Measurements from ENCODE around the gene HORMAD2.
"Not testable (repeated sequence)": the region's sequence is repeated elsewhere in the genome, so short reads cannot be mapped to it uniquely, and the experiment has no call there.

Gene HORMAD2

DNA sequence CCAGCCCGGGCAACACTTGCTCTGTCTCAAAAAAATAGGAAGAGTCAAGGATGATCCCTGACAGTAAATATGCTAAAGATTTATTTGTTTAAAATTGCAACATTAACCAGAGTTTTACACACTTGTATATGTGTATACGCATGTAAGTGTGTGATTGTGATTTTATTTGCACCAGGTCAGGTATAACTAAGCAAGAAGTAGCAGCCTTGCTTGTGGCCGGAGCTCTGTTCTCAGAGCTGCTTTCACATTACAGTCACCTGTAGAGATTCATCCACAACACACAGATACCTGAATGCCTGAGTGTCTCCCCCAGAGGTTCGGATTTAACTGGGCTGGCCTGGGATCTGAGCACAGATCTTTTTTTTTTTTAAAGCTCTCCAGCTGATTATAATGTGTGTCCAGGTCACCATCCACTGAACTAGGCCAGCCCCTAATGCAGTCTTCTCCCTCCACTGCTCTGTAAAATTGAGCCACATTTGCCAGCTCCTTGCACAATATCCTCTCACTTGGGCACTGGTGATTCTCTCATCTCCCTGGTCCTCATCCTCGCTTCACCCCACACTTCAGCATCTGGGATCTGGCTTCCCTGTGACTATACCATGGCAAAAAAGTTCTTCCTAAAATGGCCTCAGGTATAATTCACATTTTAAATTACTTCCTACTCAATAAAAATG lies 118.0 kb downstream of the HORMAD2 start:
- in situ Hi-C loops (cut with MboI; ENCODE audit: low pct_unique_long_range_greater_than_20kb, low sequenced_read_pairs): no loop called here
- DNase-seq: no peak

DNA sequence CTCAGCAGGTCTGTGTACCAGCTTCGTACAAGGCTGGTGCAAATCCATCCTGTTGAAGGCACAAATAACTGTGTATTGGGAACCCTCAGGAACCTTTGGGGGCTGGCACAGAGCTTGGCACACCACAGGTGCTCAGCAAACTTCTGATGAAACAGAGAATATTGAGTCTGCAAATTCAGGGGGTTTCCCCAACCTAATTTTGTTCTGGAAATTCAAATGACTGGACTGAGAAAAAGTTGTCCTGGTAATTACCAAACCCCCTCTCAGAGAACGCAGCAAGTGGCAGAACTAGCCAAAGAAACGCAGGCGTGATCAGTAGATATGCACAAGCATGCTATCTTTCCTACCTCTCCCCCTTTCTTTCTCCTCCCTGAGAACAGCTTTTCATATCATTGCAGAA lies 118.7 kb downstream of the HORMAD2 start:
- no peak for DNase-seq
- in situ Hi-C loops (cut with MboI; ENCODE audit: low pct_unique_long_range_greater_than_20kb, low sequenced_read_pairs): no loop called here

DNA sequence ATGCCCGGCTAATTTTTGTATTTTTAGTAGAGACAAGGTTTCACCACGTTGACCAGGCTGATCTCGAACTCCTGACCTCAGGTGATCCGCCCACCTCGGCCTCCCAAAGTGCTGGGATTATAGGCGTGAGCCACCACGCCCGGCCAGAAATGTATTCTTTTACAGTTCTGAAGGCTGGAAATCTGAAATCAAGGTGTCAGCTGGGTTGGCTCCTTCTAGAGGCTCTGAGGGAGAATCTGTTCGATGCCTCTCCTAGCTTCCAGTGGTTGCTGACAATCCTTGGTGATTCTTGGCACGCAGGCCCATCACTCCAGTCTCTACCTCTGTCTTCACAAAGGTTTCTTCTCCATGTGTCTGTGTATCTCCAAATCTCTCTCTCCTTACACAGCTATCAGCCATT lies 120.6 kb downstream of the HORMAD2 start:
- DNase-seq; in situ Hi-C loops (cut with MboI; ENCODE audit: low pct_unique_long_range_greater_than_20kb, low sequenced_read_pairs): not testable (repeated sequence)

DNA sequence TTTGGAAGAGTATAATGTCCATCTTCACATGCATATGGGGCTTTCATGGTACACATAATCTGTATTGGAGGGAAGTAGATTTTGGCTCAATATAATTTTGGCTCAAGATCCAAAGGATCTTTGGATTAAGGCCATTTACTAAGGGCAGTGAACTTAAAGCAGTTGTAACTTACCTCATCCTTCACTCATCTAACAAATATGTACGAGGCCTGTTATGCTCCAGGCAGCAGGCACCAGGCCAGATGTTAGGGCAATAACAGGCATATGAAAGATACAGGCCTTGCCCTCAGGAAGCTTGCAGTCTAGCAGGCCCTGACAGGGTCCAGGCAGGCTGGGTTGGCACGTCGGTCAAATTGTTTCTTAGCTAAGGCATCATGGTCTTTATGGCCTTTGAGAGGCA lies 121.7 kb downstream of the HORMAD2 start:
- DNase-seq: no peak
- in situ Hi-C loops (cut with MboI; ENCODE audit: low pct_unique_long_range_greater_than_20kb, low sequenced_read_pairs): no loop called here

DNA sequence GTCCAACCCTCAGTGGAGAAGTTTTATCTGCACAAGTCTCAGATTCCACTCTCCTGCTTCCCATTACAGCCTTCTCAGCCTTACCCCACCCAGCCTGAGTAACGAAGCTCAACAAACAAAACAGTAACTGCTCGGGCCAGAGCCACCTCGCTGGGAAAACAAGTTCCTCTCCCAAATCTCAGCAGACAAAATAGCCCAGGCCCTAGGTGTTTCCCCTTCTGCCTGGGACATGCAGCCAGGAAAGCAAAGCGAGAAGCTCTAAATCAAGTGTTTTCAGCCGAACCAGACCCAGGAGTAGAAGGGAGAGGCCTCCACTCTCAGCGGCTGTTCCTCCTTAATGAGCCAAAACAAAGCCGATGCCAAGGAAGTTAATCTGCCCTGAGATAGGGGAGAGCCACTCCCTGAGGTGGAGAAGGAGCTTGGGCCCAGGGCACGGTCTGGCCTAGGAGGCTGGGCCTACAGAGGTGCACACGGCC lies 122.3 kb downstream of the HORMAD2 start:
- in situ Hi-C loops (cut with MboI; ENCODE audit: low pct_unique_long_range_greater_than_20kb, low sequenced_read_pairs): no loop called here
- no peak for DNase-seq

DNA sequence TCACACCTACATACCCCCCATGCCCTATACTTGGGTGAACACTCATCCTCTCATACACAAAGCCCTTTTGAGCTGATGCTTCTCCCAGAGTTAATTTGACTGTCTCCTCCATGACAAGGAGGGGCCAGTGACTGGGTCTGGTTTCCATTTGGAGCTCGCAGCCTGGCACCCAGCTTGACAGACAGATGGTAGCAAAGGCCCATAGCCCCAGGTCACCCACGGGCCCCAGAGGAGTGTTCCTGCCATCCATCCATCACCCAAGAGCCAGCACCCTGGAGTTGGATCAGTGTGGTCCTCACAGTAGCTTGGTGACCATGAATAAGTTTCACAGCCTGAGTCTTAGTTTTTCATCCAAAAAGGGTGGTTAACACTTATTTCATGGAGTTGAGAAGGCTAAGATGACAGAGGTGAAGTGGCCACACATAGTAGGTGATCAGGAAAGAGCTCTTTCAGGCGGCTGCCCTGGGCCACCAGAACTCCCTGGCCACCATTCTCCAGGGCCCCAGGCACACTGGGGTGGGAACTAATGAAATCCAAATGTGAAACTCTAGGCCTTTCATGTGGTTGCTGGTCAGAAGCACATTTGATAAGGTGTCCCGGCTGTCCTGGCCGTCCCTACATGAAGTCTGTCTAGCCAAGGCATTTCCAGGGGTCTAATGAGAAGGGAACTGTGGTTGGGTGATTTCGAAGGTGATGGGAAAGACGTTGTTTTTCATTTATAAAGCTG lies 123.9 kb downstream of the HORMAD2 start:
- in situ Hi-C loops (cut with MboI; ENCODE audit: low pct_unique_long_range_greater_than_20kb, low sequenced_read_pairs): no loop called here

DNA sequence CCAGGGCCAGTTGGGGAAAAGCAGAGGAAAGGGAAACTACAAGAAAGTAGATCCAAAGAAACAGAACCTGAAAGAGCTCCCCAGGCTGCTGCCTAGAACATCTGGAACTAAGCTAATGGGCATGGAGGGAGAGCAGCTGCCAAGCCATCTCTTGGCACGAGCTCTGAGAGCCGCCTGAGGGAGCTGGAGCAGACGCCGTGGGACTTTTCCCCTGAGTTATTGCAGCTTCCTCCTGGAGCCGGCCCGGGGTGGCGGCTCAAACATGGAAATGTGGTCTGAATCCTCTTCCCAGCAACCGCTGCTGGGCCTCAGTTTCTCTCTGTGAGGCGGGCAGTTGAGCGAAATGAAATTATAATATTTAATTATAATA lies 124.5 kb downstream of the HORMAD2 start:
- in situ Hi-C loops (cut with MboI; ENCODE audit: low pct_unique_long_range_greater_than_20kb, low sequenced_read_pairs): no loop called here
- DNase-seq: no peak

More for the DNA sequence above, 123.9 kb downstream of the HORMAD2 start:
- no peak for DNase-seq

DNA sequence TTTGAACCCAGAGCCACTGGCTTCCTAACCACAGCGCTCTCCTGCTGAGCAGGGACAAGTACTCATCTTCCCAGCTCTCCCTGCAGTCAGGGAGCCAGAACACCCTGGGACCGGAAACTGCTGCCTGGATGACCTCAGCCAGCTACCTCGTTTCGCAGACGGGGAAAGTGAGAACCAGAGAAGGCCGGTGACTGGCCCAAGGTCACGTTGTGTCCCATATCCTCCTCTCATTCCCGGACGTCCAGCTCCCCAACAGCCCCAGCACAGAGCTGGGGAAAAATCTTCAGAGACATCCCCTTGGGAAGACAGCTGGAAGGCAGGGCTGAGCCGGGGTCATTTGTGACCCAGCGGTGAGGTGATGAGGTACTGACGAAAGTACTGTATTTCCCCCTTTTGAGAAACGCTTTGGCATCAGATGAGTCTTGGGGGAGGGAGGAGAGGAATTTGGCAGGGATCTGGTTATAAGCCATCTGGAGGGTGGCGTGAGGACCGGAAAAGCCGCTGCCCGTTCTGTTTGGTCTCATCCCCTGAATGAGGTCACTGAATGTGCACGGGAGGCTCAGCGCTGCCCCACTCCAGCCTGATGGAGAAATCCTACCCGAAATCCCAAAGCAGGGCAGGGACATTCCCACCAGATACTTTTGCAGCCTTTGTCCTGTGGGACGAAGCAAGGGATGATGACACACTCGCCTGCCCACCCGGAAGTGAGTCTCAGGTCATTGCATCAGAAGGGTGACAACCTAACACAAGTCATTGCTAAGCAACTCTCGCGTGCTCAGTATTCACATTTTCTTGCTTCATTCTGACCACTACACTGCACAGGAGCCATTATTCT lies 125.2 kb downstream of the HORMAD2 start:
- in situ Hi-C loops (cut with MboI; ENCODE audit: low pct_unique_long_range_greater_than_20kb, low sequenced_read_pairs): no loop called here
- no peak for DNase-seq

DNA sequence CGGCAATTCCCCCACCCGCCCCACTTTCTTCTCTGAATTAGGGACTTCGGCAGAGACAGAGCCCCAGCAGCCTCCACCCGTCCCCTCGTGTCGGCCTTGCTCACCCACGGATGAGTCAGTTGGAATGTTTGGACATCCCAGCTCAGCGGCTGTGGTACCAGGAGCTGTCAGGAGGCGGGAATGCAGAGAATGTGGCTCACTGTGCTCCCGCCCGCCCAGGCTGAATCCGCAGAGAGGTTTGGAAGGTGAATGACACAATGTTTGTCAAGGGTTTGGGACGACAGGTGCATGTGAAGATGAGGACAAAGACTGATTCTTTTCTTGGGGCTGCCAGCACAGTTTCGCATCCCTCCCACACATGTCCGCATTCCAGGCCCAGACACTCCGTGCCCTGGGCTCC lies 126.7 kb downstream of the HORMAD2 start:
- no peak for DNase-seq
- in situ Hi-C loops (cut with MboI; ENCODE audit: low pct_unique_long_range_greater_than_20kb, low sequenced_read_pairs): no loop called here

DNA sequence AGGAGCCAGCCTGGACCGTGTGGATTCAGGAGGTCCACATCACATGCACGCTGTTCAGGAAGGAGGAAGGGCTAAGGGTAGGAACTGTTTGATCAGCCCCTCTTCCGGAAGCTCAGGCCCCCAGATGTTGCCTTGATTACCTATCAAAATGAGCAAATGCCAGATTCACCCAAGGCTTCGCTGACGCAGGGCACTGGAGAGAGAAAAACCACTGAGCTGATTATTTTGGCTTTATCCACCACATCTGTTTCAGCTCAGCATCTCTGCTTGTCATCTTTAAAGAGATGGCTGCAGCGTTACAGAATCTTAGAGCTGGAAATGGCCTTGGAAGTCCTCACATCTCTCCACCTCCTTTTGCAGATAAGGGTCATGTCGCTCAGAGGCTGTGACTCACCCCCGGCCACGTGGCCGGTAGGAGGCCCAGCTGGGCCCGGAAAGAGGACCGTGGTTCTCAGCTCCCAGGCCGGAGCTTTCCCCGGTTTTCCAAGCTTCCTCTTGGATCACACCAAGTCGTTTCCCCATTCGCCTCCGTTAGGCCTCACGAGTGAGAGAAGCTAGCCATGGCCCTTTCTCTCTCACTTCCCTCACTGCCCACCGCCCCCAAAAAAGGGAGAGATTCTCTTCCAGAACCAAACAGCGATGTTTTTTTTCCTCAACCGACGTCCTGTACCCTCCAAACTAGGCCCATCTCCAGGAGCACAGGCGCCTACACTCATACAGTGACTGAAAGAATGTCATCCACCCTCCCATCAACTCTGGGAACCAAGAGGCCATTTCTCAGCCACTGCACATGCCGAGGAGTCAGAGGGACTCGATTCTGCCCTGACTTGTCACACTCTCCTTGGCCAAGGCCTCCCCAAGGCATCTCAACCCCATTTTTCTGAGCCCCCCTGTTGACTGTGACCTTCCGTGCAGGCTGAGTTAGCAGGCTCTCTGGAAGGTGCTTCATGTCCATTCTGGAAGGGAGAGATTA lies 128.7 kb downstream of the HORMAD2 start:
- DNase-seq: no peak
- in situ Hi-C loops (cut with MboI; ENCODE audit: low pct_unique_long_range_greater_than_20kb, low sequenced_read_pairs): no loop called here

DNA sequence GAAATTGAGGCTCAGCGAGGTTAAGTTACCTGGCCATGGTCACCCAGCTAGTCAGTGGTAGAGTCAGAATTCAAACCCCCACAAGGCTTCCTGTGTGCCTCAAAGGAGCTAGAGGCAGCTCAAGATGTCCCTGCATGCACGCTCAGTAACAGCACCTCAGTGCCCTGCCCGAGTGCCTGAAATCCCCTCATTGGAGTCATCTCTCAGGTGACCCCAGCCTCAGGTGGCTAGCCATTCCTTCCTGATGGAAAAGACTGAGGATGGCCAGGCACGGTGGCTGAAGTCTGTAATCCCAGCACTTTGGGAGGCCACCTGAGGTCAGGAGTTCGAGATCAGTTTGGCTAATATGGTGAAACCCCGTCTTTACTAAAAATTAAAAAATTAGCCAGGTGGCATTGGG lies 129.4 kb downstream of the HORMAD2 start:
- DNase-seq: no peak
- in situ Hi-C loops (cut with MboI; ENCODE audit: low pct_unique_long_range_greater_than_20kb, low sequenced_read_pairs): no loop called here

DNA sequence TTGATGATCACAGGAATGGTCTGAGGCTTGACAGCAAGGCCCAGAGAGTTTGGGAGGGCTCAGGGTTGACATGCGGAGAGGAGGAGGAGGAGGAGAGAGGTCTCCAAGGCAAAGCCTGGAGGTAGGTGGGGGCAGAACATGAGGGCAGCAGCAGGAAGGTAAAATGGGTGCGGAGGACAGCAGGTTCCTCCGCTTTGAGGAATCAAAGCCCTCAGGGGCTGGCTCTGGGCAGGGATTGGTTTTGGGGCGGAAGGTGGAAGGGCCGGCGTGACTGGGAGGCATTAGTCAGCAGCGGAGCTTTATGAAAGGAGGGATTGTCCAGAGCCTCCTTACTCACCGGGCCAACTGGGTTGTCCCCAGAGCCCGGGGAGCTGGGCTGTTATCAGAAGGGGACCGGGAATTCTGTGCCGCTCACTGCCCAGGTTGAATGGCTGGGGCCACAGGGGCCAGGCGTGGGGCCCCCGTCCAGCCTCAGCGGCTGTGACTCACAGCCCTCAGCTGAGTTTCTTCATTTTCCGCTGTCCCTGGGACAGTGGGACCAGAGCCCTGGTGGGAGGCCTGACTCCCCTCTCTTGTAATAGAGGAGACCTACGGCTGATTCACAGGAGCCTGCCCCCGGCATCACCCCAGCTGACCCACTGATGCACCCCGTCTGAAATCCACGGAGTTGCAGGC lies 130.1 kb downstream of the HORMAD2 start:
- in situ Hi-C loops (cut with MboI; ENCODE audit: low pct_unique_long_range_greater_than_20kb, low sequenced_read_pairs): no loop called here
- no peak for DNase-seq

DNA sequence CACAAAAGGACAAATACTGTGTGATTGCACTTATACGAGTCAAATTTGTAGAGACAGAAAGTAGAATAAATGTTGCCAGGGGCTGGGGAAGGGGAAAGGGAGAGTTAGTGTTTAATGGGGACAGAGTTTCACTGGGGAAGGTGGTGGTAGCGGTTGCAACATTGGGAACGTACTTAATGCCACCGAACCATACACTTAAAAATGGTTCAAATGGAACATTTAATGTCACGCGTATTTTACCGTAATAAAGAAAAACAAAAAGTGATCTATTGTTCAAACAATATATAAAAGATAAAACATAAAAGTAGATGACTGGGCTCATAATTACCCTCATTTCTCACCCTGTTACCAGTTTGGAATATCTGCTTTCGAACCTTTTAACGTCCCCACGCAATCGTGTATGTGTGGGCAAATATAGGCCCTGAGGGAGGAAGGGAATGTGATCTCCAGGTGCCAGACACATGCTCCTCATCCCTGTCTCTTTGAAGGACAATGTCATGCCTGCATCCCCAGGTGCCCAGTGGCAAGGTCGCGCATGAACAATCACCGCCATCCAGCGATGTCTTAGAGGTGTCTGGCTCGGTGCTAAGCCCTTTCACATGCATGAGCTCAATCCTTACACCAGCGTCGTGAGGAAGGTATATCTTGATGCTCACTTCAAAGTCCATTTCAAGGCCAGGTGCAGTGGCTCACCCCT lies 131.0 kb downstream of the HORMAD2 start:
- in situ Hi-C loops (cut with MboI; ENCODE audit: low pct_unique_long_range_greater_than_20kb, low sequenced_read_pairs): no loop called here
- DNase-seq: no peak

DNA sequence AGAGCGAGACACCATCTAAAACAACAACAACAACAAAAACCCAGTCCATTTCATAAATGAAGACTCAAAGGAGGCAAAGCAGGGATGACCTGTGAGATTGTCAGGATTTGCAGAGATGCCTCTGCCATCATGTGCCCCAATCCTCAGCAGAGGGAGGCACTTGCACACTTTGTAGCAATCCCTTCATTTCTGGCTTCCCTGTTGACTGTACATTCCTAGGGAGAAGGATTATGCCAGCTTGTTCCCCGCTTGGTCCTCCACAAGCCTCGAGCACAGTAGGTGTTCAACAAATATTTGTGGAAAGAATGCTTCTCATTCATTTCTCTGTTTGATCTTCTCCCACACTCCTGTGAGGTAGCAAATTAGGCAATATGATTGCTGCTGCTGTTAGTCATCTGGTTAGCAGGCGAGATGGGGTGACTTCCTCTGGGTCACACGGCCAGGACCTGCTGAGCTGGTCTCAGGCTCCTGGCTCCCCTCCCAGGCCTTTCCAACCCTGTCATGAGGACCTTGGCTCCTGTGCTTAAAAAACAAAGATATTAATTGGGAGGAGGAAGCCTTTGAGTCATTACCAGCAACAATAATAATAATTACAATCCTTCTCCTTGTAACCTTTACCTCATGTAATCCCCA lies 132.2 kb downstream of the HORMAD2 start:
- in situ Hi-C loops (cut with MboI; ENCODE audit: low pct_unique_long_range_greater_than_20kb, low sequenced_read_pairs): no loop called here
- DNase-seq: no peak

DNA sequence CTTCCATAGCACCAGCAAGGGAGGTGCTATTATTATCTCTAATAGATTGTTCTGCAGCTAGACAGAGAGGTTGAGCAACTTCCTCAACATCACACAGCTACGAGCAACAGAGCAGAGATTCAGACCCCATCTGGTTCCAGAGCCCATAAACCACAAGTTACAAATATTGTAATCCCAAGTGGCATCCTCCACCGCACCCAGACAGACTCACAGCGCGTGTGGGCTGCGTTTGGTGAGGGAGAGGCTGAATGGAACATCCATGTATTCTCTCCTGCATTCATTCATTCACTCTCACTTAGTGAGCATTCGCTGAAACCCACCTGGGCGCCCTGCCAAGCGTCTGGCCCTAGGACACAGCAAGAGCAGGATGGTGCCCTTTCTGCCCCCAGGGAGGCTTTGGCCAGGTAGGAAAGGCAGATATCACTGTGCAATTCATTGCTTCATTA lies 132.8 kb downstream of the HORMAD2 start:
- in situ Hi-C loops (cut with MboI; ENCODE audit: low pct_unique_long_range_greater_than_20kb, low sequenced_read_pairs): no loop called here
- no peak for DNase-seq

DNA sequence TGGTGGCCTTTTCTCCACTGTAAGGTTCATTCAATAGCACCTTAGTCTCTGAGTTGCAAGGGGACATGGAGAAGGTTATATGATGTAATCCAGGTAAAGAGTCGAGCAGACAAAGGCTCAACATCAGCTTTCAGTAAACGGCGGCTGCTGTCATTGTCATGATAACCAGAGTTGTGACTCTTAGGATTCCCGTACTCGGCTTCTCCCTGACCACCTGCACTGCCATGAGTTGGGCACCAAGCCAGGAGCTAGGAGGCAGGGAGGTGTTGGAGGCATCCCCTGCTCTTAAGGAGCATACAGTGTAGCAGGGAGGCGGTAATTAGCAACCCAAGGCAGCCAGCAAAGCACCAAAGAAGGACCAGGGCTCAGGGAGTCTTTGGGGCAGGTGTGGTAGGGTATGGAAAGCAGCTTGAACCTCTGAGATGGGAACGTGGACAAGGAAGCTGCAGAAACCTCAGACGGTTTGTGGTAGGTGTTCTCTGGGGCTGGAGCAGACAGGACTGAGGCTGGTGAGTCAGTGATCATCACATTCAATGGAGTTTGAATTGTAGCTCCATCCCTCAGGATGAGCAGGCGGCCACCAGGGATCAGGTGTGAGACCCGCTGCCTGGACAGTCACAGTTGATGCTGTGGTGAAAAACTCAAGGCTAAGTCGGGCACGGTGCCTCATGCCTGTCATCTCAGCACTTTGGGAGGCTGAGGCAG lies 134.6 kb downstream of the HORMAD2 start:
- in situ Hi-C loops (cut with MboI; ENCODE audit: low pct_unique_long_range_greater_than_20kb, low sequenced_read_pairs): no loop called here
- DNase-seq: no peak

DNA sequence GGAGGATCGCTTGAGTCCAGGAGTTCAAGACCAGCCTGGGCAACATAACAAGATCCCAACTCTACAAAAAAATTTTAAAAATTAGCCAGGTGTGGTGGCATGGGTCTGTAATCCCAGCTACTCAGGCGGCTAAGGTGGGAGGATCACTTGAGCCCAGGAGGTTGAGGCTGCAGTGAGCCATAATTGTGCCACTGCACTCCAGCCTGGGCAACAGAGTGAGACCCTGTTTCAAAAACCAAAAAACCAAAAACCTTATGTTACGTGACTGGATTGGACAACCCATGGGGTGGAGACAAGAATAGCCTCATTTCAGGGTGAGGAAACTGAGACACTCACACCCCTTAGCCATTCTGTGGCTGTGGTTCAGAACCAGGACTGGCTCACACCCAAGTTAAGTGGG lies 136.0 kb downstream of the HORMAD2 start:
- DNase-seq; in situ Hi-C loops (cut with MboI; ENCODE audit: low pct_unique_long_range_greater_than_20kb, low sequenced_read_pairs): not testable (repeated sequence)
